Measurements from ENCODE around the gene FAM3B.

Gene FAM3B

DNA sequence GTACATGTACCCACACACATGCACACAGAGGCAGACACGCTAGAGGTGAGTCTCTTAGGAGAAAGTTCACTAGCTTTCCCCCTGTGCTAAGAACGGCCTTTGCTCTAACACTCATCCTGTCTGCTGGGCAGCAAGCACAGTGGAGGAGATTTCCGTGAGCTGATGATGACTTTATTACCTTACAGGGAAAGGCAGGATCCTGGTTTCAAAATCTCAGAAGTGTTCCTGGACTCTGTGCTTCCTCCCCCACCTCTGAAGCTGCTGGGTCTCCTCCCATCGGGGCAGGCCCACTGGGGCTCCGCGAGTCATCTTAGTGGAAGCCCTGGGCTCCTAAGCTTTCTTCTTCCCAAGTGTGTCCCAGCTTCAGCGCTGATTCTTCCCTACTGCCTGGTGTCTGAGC, 2.7 kb downstream of the FAM3B start:
- DNase-seq = no peak

DNA sequence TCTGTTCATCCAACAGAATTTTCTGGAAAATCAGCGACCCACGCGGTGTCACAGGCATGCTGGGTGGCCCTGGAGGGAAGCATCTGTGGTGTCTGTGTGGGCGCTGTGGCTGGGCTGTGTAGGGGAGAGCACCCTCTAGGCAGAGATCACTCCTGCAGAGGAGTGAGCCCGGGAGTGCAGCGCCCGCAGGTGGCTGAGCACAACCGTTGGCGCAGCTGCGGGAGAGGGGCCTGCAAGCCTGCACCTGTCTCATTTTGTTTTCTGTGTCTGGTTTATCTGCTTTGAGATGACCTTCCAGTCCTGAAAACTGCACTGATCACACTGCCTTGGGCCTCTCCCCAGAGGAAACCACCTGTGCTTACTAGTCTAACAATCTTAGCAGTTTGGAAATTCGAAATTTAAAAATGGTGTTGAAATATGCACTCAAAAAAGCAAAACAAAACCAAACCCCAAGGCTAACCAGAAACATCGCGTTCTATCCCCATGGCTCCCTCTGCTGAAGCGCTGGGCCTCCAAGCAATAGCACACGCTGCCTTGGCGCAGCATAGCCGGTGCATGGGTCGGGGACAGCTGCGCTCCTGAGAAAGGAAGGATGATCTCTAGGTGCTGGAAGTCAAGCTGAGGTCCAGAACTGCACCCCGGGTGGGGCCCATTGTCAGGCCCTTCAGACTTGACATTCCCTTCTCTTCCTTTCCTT, 4.8 kb downstream of the FAM3B start:
- no peak for DNase-seq

DNA sequence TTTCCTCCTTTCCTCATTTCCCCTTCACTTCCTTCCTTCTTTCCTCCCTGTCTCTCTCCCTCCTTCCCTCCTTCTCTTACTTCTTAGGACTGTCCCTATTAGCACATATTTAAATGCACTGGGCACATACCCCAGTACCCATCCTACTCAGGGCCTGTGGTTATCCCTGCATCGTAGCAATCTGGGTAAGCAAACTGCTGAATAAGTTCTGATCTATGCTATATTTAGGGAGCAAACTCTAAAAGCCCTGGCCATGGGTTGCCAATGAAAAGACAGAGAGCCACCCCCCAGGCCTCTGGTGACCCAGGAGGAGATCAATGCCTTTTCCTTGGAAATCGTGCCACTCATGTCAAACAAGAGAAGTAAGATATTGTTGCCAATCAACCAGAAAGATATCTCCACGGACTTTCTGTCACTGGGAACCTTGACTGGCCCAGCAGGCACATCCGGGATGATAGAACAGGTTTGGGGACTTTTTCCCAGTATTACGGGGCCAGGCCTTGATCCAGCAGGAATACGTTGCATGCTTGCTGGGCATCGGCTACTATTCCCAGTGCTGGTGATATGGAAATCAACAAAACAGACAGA, 5.4 kb downstream of the FAM3B start:
- DNase-seq = no peak

DNA sequence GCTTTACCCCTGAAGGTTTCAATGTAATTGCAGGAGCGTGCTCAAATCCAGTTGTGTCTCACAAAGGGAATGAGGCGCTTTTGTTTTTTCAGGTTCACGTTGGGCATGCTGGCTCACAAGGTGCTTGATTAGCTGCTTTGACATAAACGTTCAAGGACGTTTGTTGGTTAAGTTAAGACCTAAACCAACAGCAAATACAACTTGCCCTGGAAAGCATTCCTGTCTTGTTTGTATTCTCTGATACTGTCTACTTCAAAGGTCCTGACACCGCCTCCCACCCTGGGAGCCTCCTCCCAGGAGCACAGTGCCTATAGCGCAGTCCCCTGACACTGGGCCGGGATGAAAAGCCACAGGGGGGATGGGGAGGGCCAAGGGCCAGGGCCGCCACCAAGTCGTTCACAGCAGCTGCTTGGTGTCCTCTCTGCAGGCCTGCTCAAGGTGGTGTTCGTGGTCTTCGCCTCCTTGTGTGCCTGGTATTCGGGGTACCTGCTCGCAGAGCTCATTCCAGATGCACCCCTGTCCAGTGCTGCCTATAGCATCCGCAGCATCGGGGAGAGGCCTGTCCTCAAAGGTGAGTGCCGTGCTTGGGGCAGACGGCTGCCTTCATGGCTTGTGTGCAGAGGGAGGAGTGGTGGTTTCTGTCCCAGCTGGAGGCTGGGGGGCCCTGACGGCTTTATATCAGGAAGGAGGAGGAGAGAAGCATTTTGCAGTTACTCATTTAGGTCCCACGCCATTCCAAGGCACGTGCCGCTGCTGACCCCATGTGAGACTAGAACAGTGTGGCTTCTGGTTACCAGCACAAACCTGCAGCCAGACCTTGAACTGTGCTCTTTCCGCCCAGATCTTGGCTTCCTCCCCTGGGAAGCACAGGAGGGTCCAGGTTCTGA, 6.1 kb downstream of the FAM3B start:
- DNase-seq = no peak

DNA sequence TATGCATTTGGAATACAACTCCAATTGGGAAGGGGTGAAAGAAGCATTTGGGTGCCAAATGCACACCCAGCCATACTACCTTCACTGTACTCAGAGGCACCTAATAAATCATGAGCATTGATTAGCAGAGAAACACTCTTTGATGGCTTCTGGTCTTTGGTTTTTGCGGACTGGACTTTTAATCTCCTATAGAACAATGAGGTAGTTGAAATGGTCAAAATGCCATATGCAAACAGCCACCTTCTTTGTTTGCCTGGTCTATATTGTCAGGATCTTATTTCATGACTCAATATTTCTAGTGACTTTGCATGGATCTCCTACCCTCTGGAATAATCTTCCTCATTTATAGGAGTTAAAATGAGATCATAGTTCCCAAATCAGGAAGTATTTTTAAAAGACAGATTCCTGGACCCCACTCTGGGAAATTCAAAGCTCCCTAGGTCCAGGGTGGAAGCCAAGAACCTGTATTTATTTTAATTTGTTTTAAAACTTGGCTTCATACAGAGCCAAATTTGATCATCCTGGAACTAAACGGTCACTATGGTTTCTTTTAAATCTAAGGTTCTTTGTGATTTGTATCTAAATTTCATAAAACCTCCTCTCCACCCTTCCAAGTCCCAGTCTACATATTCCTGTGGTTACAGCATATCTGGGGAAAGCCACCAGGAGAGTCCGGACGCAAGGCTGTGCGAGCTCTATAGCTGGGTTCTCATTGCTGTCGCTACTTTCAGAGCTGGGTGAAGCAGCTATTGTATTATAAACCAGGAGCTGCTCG, 8.7 kb downstream of the FAM3B start:
- no peak for DNase-seq

DNA sequence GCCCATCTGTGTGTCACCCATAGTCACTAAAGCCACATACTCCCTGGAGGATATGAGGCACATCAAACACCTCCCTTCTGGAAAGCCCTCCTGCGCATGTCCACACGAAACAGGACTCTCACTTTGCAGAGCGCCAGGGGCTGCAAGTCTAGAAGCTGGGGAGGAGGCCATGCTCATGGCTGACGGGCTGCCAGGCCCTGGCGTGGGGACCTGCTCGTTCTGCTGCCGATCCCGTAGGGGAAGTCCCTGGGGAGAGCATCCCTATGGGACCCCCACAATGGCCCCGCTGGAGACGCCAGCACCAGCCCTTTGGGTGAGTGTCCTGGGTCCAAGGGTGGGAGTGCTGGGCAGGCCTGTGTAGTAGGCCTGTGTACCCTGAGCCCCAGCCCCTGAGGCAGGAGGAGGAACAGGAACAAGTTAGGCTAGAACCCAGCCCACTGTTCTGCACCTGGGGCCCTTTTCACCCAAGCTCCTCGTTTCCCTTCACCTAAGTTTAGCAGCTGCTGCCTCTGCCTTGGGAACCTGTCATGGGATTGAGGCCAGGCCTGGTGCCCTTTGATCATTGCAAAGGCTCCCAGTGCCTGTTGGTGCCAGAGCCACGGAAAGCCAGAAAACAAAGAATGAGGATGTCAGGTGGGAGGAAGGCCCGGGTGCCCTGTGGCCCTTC, 9.9 kb downstream of the FAM3B start:
- DNase-seq = no peak

DNA sequence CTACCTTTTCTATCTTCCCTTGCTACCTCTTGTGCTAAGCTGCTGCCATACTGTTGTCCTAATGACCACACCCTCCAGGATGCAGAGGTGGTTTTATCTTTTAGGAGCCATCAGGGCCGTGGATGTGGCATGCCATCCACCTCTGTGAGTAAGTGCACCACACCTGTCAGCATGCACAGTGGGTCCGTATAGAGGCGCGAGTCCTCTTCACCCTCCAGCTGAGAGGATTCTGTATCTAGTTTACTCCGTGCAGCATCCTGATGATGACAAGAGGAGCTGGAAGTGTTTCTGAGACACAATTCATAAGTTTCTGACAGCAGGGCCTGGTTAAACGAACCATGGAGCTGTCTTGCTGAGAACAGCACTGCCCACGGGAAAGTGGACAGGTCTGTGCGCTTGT, 11.2 kb downstream of the FAM3B start:
- DNase-seq = no peak

DNA sequence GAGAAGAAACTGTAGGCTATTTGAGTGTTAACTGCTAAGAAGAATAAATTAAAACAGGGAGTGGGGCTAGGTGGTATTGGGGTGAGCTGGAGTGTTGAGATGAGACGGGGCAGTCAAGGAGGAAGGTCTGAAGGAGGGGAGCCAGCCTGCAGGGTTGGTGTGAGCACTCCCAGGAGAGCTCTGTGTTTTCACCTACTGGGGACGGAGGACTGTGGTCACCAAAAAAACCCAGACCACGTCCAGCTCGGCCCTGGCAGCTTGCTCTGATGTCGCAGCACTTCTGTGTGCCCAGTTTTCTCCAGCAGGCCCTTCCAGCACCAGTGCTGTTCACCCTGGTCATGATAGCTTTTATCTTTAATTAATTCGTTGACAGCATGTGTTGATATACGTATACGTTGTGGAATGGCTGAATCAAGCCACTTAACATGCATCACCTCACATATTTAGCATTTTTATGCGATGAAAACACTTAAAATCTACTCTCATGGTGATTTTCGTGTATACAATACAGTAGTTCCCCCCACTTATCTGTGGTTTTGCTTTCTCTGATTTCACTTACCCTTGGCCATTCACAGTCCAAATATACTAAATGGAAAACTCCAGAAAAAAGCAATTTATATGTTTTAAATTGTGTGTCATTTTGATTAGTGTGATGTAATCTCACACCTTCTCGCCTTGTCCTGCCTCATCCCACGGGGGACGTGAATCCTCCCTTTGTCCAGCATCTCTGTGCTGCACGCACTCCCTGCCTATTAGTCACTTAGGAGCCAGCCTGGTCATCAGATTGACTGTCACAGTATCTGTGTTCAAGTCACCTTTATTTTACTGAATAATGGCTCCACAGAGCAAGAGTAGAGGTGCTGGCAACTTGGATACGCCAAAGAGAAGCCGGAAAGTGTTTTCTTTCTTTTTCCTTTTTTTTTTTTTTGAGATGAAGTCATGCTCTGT, 12.3 kb downstream of the FAM3B start:
- no peak for DNase-seq

DNA sequence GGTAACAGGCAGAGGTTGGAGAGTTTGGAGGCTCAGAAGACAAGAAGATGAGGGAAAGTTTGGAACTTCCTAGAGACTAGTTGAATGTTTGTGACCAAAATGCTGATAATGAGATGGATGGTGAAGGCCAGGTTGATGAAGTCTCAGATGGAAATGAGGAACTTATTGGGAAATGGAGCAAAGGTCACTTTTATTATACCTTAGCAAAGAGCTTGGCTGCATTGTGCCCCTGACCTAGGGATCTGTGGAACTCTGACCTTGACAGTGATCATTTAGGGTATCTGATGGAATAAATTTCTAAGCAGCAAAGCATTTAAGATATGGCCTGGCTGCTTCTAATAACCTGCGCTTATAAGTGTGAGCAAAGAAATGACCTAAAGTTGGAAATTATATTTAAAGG, 17.2 kb downstream of the FAM3B start:
- DNase-seq = no peak

DNA sequence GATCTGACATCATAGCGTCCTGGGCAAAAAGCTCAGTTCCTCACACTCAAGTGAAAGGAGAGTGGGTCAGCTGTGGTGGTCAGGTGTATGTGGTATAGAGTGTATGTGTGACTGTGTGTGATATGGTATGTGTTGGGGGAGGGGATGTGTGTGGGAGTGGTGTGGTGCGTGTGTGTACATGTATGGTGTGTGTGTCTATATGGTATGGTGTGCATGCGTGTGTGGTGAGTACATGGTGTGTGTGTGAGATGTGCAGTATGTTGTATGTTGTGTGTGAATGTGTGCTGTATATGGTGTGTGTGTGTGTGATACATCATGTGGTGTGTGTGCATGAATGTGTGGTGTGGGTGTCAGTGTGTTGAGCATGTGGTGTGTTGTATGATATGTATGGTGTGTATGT, 20.9 kb downstream of the FAM3B start:
- no peak for DNase-seq

DNA sequence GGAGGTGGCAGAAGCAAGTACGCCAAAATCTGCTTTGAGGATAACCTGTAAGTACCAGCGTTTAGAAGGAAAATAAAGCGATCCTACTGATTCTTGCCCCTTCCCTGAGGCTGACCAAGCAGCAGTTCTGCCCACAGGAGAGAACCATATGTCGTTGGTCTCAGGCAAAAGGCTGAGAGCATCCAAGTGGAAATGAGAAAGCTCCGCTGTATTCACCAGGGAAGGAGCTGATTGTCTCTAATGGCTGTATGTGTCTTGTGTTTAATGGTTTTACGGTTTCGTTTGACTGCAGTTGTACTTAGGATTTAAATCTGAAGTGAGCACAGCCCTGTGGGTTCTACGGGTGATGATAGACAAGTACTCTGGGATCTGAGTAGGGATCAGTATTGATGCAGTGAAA, 21.9 kb downstream of the FAM3B start:
- DNase-seq = no peak

DNA sequence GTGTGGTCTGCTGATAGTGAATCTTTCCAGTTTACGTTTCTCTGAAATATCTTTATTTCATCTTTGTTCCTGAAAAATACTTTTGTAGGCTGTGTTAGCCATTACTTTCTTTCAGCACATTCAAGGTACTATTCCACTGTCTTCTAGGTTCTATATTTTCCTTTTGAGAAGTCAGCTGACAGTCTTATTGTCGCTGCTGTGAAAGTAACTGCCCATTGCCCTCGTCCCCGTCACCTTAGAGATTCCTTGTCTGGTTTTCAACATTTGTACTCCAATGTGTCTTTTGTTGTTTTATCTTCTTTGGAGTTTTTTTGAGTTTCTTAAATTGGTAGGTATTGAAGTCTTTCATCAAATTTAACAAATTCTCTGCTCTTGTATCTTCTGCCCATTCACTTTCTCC, 25.4 kb downstream of the FAM3B start:
- no peak for DNase-seq

DNA sequence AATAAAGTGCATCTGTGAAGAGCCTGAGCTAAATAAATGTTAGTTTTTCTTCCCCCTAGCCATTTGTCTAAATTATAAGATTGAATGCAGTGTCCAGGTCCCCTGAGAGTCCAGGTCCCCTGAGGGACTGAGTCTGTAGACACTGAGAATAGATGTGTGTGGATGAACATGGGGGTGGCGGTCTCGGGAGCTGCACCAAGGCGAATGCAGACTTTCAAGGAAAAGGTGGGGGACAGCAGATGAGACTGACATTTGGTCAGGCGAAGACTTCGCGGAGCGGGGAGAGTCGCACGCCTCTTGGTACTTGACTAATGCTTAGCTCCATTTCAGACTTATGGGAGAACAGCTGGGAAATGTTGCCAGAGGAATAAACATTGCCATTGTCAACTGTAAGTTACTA, 27.5 kb downstream of the FAM3B start:
- no peak for DNase-seq

DNA sequence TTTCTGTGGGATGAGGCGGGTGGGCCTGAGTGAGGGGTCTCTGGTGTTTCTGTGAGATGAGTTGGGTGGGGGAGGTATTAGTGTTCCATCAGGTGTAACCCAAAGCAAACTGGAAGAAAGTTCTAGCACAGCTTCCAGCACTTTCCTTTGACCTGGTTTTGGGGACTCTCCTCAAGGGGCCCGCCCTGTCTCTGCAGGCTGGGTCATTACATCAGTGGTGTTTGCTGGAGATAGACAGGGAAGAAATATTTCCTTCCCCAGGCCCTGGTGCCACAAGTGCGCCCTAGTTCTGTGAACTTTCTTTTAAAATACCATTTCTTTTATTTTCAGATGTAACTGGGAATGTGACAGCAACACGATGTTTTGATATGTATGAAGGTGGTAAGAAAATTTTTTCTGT, 28.8 kb downstream of the FAM3B start:
- no peak for DNase-seq

DNA sequence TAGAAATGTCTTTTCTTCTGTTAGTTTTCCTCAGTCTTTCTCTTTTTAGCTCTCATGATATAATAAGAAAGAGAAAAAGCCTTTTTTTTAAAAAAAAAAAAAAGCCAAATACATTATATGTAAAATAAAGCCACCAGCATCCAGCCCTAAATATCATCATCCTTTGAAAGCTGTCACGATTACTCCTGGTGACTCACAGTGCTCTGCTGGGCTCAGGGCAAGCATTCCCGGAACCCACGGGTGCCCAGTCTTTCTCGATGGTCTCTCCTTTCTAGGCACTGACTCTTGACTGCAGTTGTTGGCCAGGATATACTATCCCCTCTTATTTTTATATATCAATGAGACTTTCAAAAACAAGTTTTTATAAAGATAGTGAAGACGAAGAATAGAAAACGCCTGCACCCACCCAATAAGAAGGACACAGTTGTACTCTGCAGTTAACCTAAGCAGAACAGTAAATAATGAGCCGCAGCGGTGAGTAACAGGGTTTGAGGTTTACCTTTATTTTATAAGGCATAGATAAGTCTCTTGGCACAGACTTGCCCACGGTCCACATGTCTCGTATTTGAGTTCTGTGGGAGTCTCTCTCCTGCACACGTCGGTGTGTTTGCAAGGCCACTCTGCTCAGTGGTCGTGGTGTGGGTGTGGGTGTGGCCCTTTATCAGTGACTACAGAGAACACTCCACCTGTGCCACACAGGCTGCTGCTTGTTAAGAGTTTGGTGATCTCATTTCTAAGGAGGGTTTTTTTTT, 29.5 kb downstream of the FAM3B start:
- no peak for DNase-seq

DNA sequence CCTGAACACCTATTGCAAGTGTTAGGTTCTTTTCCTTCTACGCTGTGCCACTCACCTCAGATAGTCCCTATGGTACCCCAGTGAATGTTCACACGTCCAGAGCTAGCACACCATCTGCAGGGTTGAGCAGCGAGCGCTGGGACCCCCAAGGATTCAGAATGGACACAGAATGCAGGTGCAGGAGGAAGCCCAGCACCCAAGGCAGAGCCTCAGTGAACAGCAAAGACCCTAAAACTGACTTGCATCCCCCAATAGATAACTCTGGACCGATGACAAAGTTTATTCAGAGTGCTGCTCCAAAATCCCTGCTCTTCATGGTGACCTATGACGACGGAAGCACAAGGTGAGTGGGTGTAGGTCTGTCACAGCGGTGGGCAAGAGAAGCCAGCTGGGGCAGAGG, 30.2 kb downstream of the FAM3B start:
- DNase-seq = no peak

DNA sequence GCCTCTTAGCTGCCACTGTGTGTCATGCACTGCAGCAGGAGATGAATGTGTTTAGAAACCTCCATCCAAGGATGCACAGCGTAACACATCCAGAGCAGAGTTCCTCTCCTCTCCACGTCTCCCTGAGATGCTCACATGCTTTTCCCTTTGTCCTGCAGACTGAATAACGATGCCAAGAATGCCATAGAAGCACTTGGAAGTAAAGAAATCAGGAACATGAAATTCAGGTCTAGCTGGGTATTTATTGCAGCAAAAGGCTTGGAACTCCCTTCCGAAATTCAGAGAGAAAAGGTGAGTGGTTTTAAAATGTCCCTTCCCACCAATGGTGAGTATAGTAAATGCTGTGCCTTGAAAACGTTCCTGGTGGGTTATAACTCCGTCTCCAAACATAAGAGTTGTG, 31.8 kb downstream of the FAM3B start:
- no peak for DNase-seq

DNA sequence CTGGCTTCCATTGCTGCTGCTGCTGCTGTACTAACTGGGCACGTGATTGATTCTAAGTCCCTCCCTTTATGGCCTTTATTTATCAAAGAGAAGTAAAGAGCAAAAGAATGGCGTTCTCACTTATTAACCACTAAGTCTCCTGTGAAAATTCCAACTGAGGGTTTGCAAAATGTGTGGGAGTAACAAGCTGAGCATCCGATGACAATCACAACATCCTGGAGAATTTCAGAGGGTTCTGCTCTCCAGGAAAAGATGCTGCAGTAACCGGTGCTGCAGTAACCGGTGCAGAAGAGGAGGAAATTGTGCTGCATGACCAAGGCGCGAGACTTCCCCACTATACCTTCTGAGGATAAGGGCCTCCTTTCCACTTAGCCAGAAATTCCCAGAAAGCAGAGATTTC, 32.5 kb downstream of the FAM3B start:
- no peak for DNase-seq

DNA sequence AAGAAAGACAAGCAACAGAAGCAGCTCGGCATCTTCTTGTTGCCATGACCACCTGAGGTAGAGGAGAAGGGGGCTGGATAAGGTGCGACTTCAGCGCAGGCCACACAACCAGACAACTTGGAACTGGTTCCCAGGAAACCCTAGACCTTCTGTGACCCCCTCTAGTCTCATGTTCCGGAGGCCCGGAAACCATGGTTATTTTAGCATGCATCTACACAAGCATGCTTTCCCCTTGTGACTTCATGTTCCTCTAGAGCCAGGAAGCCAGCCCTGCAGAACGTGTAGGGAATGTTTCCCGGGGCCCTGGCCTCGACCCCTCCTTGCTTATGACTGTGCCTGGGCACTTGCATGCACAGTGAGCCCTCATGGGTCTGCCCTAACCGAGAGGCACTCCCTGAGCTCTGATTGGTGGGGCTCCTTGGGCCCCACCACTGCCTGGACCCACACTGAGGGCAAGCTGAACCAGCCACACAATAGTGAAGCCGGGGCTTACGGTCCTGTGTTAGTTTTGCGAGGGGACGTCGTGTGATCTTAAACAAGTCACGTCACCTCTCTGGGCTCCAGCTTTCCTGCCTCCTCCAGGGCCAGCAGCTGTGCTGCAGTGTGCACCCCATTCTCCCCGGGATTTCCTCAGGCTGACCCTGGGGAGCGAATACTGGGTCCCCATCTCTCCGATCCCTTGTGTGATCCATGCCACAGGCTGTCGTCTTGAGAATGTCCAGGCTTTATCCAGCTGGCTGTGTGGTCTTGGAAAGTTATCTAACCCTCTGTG, 33.2 kb downstream of the FAM3B start:
- DNase-seq = no peak
